HG03135 (cell line): ENCODE data around the gene CLIC5.

Source experiments
- ATAC-seq: cut with Tn5 transposase; IDR thresholded peaks from one replicate; pipeline ENCODE4 v1.9.1; 2021; ENCODE audit warnings: mild to moderate bottlenecking, moderate library complexity; ENCODE audit not compliant: unreplicated experiment

CLIC5 gene

GRCh38 chr6:45851034-45851400 lies 164.6 kb downstream of the CLIC5 start:
- ATAC-seq, result no peak

- ATAC-seq, result no peak
These were observed 165.2 kb downstream of the CLIC5 start for GRCh38 chr6:45850378-45851033.

- no peak for ATAC-seq
These were observed 170.1 kb downstream of the CLIC5 start for GRCh38 chr6:45845567-45845966.

DNA sequence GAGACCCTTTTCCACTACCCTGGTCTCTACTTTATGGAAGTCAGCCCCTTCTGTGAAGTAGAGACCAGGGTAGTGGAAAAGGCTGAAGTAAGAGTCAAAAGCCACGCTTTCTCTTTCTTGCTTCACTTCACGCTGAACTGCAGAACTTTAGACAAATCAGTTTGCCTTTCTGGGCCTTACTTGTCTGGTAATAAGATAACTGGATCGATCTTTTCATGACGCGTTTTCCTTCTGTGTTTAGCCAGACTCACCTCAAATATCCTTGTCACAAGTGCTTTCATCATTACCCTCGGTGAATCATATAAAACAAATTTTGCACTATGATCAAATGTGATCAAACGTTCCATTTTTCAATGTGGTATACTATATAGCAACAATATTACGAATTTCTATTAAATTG lies 170.7 kb downstream of the CLIC5 start:
- ATAC-seq, result no peak

- no peak for ATAC-seq
These were observed 171.7 kb downstream of the CLIC5 start for GRCh38 chr6:45843848-45844521.

DNA sequence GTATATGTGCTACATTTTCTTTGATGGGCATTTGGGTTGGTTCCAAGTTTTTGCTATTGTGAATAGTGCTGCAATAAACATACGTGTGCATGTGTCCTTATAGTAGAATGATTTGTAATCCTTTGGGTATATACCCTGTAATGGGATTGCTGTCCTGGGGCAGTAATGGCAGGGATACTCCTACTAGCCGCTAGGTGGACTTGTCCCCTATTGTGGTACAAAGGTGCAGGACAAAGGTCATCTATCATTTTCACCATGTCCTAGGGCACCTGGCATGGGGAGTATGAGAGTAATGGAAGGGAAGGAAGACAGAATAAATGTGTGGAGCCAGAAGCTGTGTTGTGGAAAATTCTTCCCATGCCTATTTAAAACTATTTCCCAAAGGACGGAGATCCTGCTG lies 174.6 kb downstream of the CLIC5 start:
- ATAC-seq, result no peak

DNA sequence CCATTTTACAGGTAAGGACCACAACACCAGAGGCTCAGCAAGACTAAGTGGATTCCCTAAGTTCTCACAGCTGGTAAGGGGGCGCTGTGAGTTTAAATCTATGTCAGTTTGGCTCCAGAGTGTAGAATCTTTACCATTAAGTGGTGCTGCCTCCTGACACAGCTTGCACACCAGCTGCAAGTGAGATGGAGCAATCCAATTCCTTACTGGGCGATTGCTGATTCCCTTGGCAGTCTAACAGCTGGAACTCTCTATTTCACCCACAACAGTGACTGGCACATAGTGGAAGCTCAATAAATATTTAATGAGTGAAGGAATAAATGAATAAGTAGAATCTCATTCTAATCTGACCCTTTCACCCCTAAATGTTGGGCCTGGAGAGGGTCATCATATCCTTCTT lies 176.7 kb downstream of the CLIC5 start:
- ATAC-seq, result no peak

- ATAC-seq, result no peak
These were observed 177.2 kb downstream of the CLIC5 start for GRCh38 chr6:45838451-45838850.

- no peak for ATAC-seq
These were observed 178.0 kb downstream of the CLIC5 start for GRCh38 chr6:45837541-45838200.

- no peak for ATAC-seq
These were observed 178.7 kb downstream of the CLIC5 start for GRCh38 chr6:45836984-45837383.

DNA sequence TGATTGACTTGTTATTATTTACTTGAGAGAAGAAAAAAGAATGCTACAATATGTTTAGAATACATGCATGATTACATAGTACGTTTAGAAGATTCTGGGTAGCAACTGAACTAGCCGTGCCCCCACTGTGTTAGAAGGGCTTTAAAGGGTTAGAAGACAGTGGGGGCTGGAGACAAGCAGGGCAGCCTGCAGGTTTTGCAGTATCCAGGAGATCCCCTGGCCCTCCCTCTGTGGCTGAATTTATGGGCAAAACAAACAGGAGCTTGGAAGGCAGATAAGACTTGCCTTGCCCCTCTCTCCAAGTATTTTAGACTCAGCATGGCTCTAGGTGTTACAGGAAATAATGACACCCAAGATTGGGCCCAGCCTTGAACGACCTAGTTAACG lies 179.2 kb downstream of the CLIC5 start:
- ATAC-seq, result no peak

DNA sequence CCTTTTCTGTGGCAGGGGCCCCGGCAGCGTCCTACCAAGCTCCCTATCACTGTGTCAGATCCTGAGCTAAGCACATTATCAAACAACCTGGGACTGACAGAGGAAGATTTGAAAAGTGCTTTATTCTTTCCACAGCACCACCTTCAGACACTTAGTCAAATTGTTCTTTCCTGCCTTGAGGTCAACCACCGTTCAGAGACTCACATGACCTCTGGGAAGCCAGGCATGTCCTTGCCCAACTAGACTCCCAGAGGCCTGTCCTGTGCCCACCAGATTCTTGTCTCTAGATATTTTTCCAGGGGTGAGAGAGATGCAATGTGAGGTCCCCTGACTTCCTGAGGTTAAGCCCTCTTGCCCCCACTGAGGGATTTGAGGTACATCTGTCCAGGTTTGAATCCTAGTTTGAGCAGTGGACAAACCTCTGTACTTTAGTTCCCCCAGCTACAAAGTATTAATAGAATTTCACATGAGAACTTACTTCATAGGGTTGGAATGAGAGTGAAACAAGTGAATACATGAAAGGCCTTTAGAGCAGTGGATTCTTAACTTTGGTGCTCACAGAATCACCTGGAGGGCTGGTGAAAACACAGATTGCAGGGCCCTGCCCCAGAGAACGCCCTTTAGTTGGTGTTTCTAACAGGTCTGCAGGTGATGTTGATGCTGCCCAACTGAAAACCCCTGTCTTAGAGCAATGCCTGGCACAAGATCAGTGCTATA lies 179.8 kb downstream of the CLIC5 start:
- ATAC-seq, result no peak

DNA sequence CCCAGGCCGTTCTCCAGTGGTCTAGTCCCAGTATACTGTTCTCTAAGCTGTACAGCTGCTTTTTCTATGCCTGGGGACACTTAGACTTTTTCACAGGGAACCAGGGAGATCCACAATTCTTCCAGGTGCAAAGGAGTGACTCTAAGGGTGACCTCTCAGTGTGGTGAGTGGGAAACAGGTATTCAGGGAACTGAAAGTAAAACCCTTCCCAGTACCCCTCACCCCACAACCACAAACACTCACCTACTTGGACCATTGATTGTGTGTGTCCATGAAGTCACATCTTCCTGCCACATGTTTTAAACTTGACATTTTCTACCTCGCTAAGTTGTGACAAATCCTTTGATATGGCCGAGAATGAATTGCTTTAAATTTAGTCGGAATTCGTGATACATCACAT lies 183.6 kb downstream of the CLIC5 start:
- no peak for ATAC-seq
